IgD-negative memory B cell (primary cell): ENCODE results near the gene UTS2. TPM values are rescaled to one million over a fixed set of nuclear protein-coding genes. Genes with fewer than 3 reads are reported as not detected.
A peak's percentile ranks its signal among the peaks of the same experiment; 100 is the strongest.

Experiments
- H3K27ac Mint-ChIP-seq, 3 donors: one replicate each; pipeline ENCODE4 v1.8.0; 2020 to 2022; ENCODE audit warnings: mild to moderate bottlenecking in 3 of 3, mixed read lengths in 3 of 3, moderate library complexity in 1 of 3
- H3K27me3 Mint-ChIP-seq: one replicate; pipeline ENCODE4 v1.8.0; 2021; ENCODE audit warnings: mixed read lengths
- H3K36me3 Mint-ChIP-seq: one replicate; pipeline ENCODE4 v1.8.0; 2020; ENCODE audit warnings: mild to moderate bottlenecking, mixed read lengths
- H3K4me1 Mint-ChIP-seq, 3 donors: one replicate each; pipeline ENCODE4 v1.8.0; 2020 to 2022; ENCODE audit warnings: mixed read lengths in 3 of 3, mild to moderate bottlenecking in 1 of 3
- H3K4me3 Mint-ChIP-seq, 4 donors: one replicate each; pipeline ENCODE4 v1.8.0; 2020 to 2022; ENCODE audit warnings: mild to moderate bottlenecking in 4 of 4, mixed read lengths in 4 of 4, moderate library complexity in 3 of 4
- H3K9me3 Mint-ChIP-seq, 3 donors: one replicate each; pipeline ENCODE4 v1.8.0; 2020 to 2021; ENCODE audit warnings: mixed read lengths in 3 of 3, mild to moderate bottlenecking in 1 of 3
- polyA plus RNA-seq: library from polyadenylated mRNA; unstranded; fragments of 300-500 nt; fragmentation: Illumina TruSeq; gene quantifications from one replicate; pipeline ENCODE4 v1.2.3, GENCODE V29; 2021

UTS2 gene
- polyA plus RNA-seq, 1 donor from 2014 or later = not detected

DNA sequence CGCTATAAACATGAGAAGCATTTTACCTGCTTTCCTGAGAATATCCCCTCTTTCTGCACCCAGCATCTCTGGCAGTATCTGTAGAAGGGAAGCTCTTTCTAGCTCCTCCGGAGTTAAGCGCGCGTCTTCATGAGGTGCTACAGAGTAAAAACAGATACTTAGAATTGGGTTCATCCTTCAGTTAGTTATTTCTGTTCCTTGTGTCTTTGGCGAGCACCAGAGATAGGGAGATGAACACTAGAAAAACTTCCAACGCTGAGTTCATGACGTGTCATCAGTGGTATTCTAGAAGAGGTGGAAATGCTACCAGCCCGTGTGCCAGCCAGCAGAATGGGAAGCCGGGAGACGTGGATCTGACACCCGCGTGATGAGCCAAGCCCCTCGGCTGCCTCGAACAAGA is 2.1 kb downstream of the UTS2 start:
- no peaks in the 10 kb centered on the region for H3K36me3 Mint-ChIP-seq
- no peak overlapping the region for H3K4me3 Mint-ChIP-seq
- peaks cover 0 to 2% (median 0%) of the 10 kb centered on the region in 3 donors for H3K4me1 Mint-ChIP-seq
- peaks cover 11% of the 10 kb centered on the region for H3K27me3 Mint-ChIP-seq
- H3K9me3 Mint-ChIP-seq = no peaks in the 10 kb centered on the region
- no peak overlapping the region for H3K27ac Mint-ChIP-seq

DNA sequence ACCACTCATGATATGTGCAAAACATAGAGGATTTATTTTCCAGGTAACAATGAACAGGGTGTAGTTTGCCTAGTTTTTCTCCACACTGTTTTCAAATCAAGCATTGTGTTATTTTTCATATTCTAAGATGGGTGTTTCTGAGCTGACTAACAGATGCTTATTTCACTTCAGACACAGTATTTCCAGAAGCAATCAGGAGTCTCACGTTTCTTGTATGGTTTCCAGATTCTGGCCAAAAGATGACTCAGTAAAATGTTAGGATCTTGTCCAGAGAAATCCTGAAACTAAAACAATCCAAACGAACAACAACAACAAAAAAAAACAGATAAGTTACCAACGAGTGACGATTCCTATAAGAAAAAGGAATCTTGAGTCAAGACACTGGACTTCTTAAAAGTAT is 5.3 kb downstream of the UTS2 start:
- Mint-ChIP-seq H3K27me3 (peaks cover 11% of the 10 kb centered on the region), H3K36me3 (peaks cover under 1% of the 10 kb centered on the region), H3K27ac (no peak overlapping the region), H3K4me1 (peaks cover 0 to 2% (median 0%) of the 10 kb centered on the region in 3 donors), H3K4me3 (no peak overlapping the region), H3K9me3 (no peaks in the 10 kb centered on the region)

DNA sequence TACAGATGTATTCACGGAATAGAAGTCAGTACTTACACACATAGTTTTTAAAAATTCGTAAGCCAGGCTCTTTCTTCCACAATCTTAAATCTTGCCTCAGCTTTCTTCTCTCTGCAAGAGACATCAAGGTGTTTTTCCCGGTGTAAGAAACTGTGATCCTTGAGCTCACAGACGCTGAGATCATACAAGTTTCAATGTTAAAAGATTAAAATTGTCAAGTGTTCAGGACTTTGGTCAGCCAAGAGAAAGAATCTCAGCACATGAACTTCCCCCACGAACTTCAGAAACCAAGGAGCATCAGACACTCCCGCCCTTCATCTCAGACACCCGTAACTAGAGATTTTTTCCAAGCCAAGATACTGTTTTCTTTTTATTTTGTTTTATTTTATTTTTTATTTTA is 6.2 kb downstream of the UTS2 start:
- peaks cover 11% of the 10 kb centered on the region for H3K27me3 Mint-ChIP-seq
- no peak overlapping the region for H3K27ac Mint-ChIP-seq
- H3K9me3 Mint-ChIP-seq = no peaks in the 10 kb centered on the region
- no peak overlapping the region for H3K4me3 Mint-ChIP-seq
- peaks cover 0 to 2% (median 0%) of the 10 kb centered on the region in 3 donors for H3K4me1 Mint-ChIP-seq
- peaks cover 2% of the 10 kb centered on the region for H3K36me3 Mint-ChIP-seq

DNA sequence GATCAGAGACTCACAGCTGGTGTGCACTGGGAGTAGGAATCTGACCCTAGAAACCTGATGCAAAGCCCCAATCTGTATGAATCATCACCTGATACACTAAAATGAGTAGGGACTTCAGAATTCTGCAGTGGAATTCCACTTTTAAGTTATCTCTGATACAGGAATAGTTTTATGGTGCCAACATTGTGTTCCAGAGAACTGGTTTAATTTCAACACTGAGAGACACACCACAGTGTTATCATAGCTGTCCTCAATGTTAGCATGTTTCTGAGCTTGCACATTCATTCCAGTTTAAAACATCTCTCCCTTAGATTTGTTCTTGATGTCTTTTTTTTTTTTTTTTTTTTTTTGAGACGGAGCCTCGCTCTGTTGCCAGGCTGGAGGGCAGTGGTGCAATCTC is 7.1 kb downstream of the UTS2 start:
- peaks cover 5% of the 10 kb centered on the region for H3K36me3 Mint-ChIP-seq
- no peak overlapping the region for H3K27ac Mint-ChIP-seq
- H3K9me3 Mint-ChIP-seq = no peaks in the 10 kb centered on the region
- H3K4me3 Mint-ChIP-seq = no peak overlapping the region
- H3K27me3 Mint-ChIP-seq = peaks cover 7% of the 10 kb centered on the region
- H3K4me1 Mint-ChIP-seq = peaks cover 0 to 2% (median 0%) of the 10 kb centered on the region in 3 donors

DNA sequence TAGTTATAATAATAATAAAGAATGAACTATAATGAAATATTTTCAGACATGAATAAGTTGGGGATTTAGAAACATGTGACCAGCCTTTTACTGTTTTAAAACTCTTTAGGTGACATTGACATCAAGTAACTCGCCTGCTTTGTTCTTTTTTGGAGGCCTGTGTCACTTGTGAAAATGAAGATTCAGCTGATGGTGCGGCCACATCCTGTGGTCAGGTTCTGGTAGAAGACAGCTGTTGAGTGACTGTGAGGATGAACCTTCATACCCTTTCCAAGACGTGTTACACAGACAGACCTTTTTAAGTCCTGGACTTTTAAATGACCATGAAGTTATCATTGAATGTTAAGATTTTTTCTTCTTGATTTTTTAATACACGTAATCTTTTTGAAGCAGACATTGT is 10.3 kb downstream of the UTS2 start:
- H3K36me3 Mint-ChIP-seq = peaks cover 17% of the 10 kb centered on the region
- peaks cover 4 to 15% (median 8%) of the 10 kb centered on the region in 3 donors for H3K9me3 Mint-ChIP-seq
- H3K4me3 Mint-ChIP-seq = no peak overlapping the region
- H3K27ac Mint-ChIP-seq = no peak overlapping the region
- no peaks in the 10 kb centered on the region for H3K4me1 Mint-ChIP-seq
- H3K27me3 Mint-ChIP-seq = no peaks in the 10 kb centered on the region

DNA sequence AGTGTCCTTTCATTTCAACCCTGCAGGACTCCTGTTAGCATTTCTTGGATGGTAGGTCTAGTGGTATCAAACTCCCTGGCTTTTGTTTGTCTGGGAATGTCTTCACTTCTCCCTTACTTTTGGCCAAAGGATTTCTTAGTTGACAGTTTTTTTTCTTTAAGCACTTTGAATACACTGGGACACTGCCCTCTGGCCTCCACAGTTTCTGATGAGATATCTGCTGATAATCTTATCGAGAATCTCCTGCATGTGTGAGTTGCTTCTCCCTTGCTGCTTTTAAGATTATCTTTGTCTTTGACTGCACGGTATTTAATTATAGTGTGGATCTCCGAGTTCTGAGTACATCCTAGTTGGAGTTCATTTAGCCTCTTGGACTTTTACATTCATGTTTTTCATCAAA is 13.3 kb downstream of the UTS2 start:
- Mint-ChIP-seq H3K9me3 (peaks cover 4 to 17% (median 8%) of the 10 kb centered on the region in 3 donors), H3K27me3 (no peaks in the 10 kb centered on the region), H3K27ac (no peak overlapping the region), H3K36me3 (peaks cover 24% of the 10 kb centered on the region), H3K4me1 (no peaks in the 10 kb centered on the region), H3K4me3 (no peak overlapping the region)

DNA sequence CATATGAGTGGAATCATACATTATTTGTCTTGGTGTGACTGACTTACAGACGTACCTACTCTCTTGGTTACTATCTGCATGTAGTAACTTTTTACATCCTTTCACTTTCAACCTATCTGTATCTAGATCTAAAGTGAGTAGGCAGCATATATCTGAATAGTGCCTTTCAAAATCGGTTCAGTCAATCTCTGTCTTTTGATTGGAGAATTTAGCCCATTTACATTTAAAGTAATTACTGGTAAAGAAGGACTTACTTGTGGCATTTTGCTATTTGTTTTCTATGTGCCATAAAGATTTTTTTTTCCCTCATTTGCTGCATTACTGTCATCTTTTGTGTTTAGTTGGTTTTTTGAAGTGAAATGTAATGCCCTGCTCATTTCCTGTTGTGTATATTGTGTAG is 14.2 kb downstream of the UTS2 start:
- no peak overlapping the region for H3K4me3 Mint-ChIP-seq
- H3K9me3 Mint-ChIP-seq = peaks cover 4 to 17% (median 8%) of the 10 kb centered on the region in 3 donors
- no peaks in the 10 kb centered on the region for H3K4me1 Mint-ChIP-seq
- no peak overlapping the region for H3K27ac Mint-ChIP-seq
- H3K36me3 Mint-ChIP-seq = peaks cover 24% of the 10 kb centered on the region
- no peaks in the 10 kb centered on the region for H3K27me3 Mint-ChIP-seq

DNA sequence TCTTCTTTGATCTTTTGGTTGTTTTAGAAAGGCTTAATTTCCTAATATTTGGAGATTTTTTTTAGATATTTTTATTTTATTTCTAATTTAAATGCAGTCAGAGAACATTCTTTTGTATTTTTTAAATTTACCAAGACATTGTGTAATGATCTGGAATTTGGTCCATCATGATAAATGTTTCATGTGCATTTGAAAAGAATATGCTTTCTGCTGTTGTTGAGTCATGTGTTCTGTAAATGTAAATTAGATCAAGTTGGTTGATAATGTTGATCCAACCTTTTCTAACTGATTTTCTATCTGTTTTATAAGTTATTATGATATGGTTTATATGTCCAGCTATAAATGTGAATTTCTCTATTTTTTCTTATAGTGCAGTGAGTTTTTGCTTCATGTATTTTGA is 19.8 kb downstream of the UTS2 start:
- H3K9me3 Mint-ChIP-seq = peaks cover 0 to 6% (median 0%) of the 10 kb centered on the region in 3 donors
- H3K27ac Mint-ChIP-seq = no peak overlapping the region
- H3K27me3 Mint-ChIP-seq = no peaks in the 10 kb centered on the region
- H3K36me3 Mint-ChIP-seq = peaks cover 8% of the 10 kb centered on the region
- peaks cover 4 to 11% (median 7%) of the 10 kb centered on the region in 3 donors for H3K4me1 Mint-ChIP-seq
- H3K4me3 Mint-ChIP-seq = no peak overlapping the region

DNA sequence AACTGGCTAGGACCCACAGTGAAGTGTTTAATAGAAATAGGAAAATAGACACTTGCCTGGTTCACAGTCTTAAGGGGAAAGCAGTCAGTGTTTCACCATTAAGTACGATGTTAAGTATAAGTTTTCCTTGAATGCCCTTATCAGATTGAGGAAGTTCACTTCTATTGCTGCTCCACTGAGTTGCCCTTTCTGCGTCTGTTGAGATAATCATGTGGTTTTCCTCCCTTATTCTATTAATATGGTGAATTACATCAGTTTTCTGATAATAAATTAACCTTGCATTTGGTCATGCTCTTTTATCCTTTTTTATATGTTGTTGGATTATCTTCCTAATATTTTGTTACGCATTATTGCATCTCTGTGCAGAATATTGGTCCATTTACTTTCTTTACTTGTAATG is 21.4 kb downstream of the UTS2 start:
- H3K4me1 Mint-ChIP-seq = peaks cover 4 to 11% (median 7%) of the 10 kb centered on the region in 3 donors
- H3K4me3 Mint-ChIP-seq = no peak overlapping the region
- no peak overlapping the region for H3K27ac Mint-ChIP-seq
- no peaks in the 10 kb centered on the region for H3K27me3 Mint-ChIP-seq
- peaks cover 0 to 2% (median 0%) of the 10 kb centered on the region in 3 donors for H3K9me3 Mint-ChIP-seq
- H3K36me3 Mint-ChIP-seq = peaks cover 4% of the 10 kb centered on the region

DNA sequence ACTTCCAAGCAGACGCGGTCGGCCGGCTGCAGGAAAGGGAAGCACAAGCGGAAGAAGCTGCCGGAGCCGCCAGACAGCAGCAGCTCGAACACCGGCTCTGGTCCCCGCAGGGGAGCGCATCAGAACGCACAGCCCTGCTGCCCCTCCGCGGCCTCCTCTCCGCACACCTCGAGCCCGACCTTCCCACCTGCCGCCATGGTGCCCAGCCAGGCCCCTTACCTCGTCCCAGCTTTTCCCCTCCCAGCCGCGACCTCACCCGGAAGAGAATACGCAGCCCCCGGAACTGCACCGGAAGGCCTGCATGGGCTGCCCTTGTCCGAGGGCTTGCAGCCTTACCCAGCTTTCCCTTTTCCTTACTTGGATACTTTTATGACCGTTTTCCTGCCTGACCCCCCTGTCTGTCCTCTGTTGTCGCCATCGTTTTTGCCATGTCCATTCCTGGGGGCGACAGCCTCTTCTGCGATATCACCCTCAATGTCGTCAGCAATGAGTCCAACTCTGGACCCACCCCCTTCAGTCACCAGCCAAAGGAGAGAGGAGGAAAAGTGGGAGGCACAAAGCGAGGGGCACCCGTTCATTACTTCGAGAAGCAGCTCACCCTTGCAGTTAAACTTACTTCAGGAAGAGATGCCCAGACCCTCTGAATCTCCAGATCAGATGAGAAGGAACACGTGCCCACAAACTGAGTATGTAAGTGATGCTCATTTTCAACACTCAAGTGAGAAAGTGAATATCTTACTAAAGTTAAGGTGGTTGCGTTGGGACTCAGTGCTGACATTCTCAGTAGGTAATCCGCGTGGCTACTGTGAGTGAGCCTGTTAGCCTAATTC is 25.5 kb downstream of the UTS2 start:
- no peaks in the 10 kb centered on the region for H3K36me3 Mint-ChIP-seq
- H3K4me1 Mint-ChIP-seq = peaks cover 7 to 11% (median 8%) of the 10 kb centered on the region in 3 donors
- no peaks in the 10 kb centered on the region for H3K27me3 Mint-ChIP-seq
- peaks cover 0 to 2% (median 0%) of the 10 kb centered on the region in 3 donors for H3K9me3 Mint-ChIP-seq
- peak overlapping the region in 2 of 3 donors; percentile 88 to 96 for H3K27ac Mint-ChIP-seq
- peak overlapping the region in 3 of 4 donors; percentile 46 to 94 (median 80) for H3K4me3 Mint-ChIP-seq

DNA sequence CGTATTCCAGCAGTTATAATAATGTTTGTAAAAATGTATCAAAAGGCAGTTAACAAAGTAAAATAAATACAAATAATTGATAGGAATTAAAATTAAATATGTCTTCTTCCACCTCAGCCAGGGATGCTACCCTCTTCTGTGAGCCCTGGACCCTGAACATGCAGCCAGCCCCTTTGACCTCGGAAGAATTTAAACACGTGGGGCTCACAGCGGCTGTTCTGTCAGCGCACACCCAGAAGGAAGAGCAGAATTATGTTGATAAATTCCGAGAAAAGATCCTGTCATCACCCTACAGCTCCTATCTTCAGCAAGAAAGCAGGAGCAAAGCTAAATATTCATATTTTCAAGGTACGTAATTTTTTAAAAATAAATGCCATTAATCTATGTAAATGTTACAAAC is 26.5 kb downstream of the UTS2 start:
- Mint-ChIP-seq H3K9me3 (peaks cover 0 to 2% (median 0%) of the 10 kb centered on the region in 3 donors), H3K4me1 (peaks cover 2 to 6% (median 5%) of the 10 kb centered on the region in 3 donors), H3K36me3 (peaks cover 3% of the 10 kb centered on the region), H3K4me3 (peak overlapping the region in 2 of 4 donors; percentile 64 to 80), H3K27ac (peak overlapping the region in 1 of 3 donors; percentile 88), H3K27me3 (no peaks in the 10 kb centered on the region)

DNA sequence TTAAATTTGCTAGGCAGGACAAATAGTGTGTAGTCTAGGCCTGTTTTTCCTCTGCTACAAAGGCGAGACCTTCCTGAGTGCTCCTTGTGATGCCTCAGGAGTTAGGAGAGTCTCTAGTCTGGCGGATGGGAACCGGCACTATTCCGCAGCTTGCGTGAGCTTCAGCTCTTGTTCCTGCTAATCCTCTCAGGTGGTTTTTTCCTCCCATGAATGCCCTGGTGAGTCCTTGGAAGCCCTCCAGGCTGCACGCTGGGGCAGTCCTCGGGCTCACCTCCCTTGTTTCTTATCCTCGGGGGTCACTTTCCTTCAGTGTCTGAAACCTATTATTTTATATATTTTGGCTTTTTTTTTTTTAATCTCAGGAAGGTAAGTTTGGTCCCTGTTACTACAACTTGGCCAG is 28.2 kb downstream of the UTS2 start:
- Mint-ChIP-seq H3K9me3 (peaks cover 0 to 2% (median 0%) of the 10 kb centered on the region in 3 donors), H3K36me3 (peaks cover 10% of the 10 kb centered on the region), H3K4me1 (peaks cover 0 to 5% (median 2%) of the 10 kb centered on the region in 3 donors), H3K27ac (no peak overlapping the region), H3K27me3 (no peaks in the 10 kb centered on the region), H3K4me3 (no peak overlapping the region)

DNA sequence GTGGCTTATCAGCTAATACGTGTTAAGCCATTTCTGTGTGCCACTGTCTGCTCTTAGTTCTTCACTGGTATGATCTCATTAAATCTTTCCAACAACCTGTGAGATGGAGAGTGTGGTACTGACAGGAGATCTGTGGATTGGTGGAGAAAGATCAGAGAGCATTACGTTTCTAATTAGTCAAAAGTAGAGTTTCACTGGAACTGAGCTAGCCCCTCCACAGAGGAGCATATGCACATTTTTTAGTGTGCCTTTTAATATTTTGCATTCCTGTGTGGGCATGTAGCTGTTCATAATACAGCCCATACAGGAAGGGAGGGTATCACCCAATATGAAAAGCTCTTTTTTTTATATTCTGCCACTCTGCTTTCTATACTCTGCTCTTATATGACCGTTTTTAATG is 31.6 kb downstream of the UTS2 start:
- Mint-ChIP-seq H3K4me3 (no peak overlapping the region), H3K36me3 (peaks cover 16% of the 10 kb centered on the region), H3K9me3 (no peaks in the 10 kb centered on the region), H3K27me3 (no peaks in the 10 kb centered on the region), H3K27ac (no peak overlapping the region), H3K4me1 (peaks cover 0 to 4% (median 0%) of the 10 kb centered on the region in 3 donors)

DNA sequence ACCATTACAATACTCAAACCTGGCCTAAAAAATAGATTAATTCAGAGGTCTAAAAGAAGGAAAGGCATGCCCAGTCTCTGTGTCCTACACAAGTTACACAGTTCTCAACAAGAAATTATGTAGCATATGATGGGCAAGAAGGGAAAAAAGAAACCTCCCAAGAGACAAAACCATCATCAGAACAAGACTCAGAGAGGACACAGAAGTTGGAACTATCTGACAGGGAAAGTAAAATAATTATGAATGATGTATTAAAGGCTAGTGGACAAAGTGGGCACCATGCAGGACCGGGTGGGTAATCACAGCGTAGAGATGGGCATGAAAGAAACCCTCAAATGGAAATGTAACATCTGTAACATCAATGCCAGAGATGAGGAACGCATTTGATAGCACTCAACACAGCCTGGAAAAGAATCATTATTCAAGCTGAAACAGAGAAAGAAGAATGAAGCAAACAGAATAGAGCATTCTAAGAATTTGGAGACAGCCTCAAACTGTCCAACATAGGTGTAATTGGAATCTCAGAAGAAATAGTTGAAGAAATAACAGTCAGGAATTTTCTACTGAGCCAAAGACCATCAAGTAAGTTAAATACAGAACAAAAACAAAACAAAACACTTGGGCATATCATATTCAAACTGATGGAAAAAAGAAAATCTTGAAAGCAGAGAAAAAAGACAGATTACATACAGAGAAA is 39.0 kb downstream of the UTS2 start:
- H3K4me3 Mint-ChIP-seq = peak overlapping the region in 1 of 4 donors; percentile 41
- no peaks in the 10 kb centered on the region for H3K27me3 Mint-ChIP-seq
- peaks cover 10% of the 10 kb centered on the region for H3K36me3 Mint-ChIP-seq
- no peak overlapping the region for H3K27ac Mint-ChIP-seq
- H3K9me3 Mint-ChIP-seq = peaks cover 4 to 16% (median 15%) of the 10 kb centered on the region in 3 donors
- H3K4me1 Mint-ChIP-seq = no peaks in the 10 kb centered on the region

DNA sequence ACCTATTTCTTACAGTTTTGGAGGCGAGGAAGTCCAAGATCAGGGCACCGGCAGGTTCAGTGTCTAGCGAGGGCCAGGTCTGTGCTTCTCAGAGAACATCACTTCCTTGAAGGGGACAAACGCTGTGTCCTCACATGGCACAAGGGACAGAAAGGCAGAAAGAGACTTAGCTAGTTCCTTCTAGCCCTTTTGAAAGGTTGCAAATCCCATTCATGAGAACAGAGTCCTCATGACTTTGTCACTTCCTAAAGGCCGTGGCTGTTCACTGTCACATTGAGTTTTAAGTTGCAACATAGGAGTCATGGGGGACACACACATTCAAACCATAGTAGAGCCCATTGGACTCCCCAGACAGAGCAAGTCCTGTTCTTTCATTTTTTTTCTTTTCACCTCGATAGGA is 41.4 kb downstream of the UTS2 start:
- peaks cover 4 to 16% (median 15%) of the 10 kb centered on the region in 3 donors for H3K9me3 Mint-ChIP-seq
- peaks cover 6% of the 10 kb centered on the region for H3K36me3 Mint-ChIP-seq
- H3K27me3 Mint-ChIP-seq = no peaks in the 10 kb centered on the region
- no peaks in the 10 kb centered on the region for H3K4me1 Mint-ChIP-seq
- no peak overlapping the region for H3K27ac Mint-ChIP-seq
- no peak overlapping the region for H3K4me3 Mint-ChIP-seq
